Activated B cell treated with CpG ODN at 0.5 μM for 24 hours (primary cell): ENCODE data around the gene GPC1. TPM values are rescaled to one million over a fixed set of nuclear protein-coding genes. Genes with fewer than 3 reads are reported as not detected.
A peak's percentile ranks its signal among the peaks of the same experiment; 100 is the strongest.

Experiments used
- ATAC-seq: fragments of 200-7000 bp; cut with Tn5 transposase; one replicate; pipeline ENCODE4 v1.10.0; 2021; ENCODE audit warnings: low read depth, mild to moderate bottlenecking, moderate library complexity
- CTCF ChIA-PET: fragments of 350-600 bp; sonication (Branson Sonifier 250); formaldehyde crosslinking; loops from one replicate; lab custom pipeline; 2021; ENCODE audit warnings: antibody characterized with exemption; lab: Charles Lee
- POLR2A ChIA-PET: fragments of 350-600 bp; sonication (Branson Sonifier 250); formaldehyde crosslinking; loops from one replicate; lab custom pipeline; 2021; ENCODE audit warnings: antibody characterized with exemption; lab: Charles Lee
- DNase-seq: peaks from one replicate; pipeline ENCODE4 v3.0.0; 2022
- H3K27ac Mint-ChIP-seq: one replicate; pipeline ENCODE4 v1.8.0; 2020; ENCODE audit warnings: mixed read lengths
- H3K27me3 Mint-ChIP-seq: one replicate; pipeline ENCODE4 v1.8.0; 2021; ENCODE audit warnings: mixed read lengths
- H3K36me3 Mint-ChIP-seq: one replicate; pipeline ENCODE4 v1.8.0; 2021; ENCODE audit warnings: low read depth, mixed read lengths
- H3K4me1 Mint-ChIP-seq: one replicate; pipeline ENCODE4 v1.8.0; 2021; ENCODE audit warnings: mixed read lengths
- H3K4me3 Mint-ChIP-seq: one replicate; pipeline ENCODE4 v1.8.0; 2020; ENCODE audit warnings: mild to moderate bottlenecking, mixed read lengths
- H3K9me3 Mint-ChIP-seq: one replicate; pipeline ENCODE4 v1.8.0; 2020; ENCODE audit warnings: mixed read lengths
- CTCF ChIP-seq: fragments of 200-600 bp; IDR thresholded peaks from one replicate; pipeline ENCODE4 v1.8.0; 2022; ENCODE audit warnings: antibody characterized with exemption, mild to moderate bottlenecking
- intact Hi-C: fragments of 100-400 bp; cut with micrococcal nuclease; formaldehyde crosslinking; loops from one replicate; pipeline ENCODE4 v1.15.1; 2024
- total RNA-seq: library from RNA; stranded (reverse); gene quantifications from 2 replicates; pipeline ENCODE4 v1.2.3, GENCODE V29; 2022

Gene GPC1
- total RNA-seq, 1 donor from 2014 or later = 1.9 TPM

- H3K27ac Mint-ChIP-seq = no peak overlapping the region
- no peaks in the 10 kb centered on the region for H3K4me1 Mint-ChIP-seq
- peak; percentile 3 for DNase-seq
- no peak for ATAC-seq
- peaks cover 5% of the 10 kb centered on the region for H3K27me3 Mint-ChIP-seq
- H3K9me3 Mint-ChIP-seq = no peaks in the 10 kb centered on the region
- no peak for TF ChIP-seq CTCF
- H3K36me3 Mint-ChIP-seq = no peaks in the 10 kb centered on the region
- ChIA-PET CTCF (no interaction called here), POLR2A (no interaction called here)
- no peak overlapping the region for H3K4me3 Mint-ChIP-seq
- intact Hi-C loops = no loop called here
Observed at GRCh38 chr2:240405133-240405532, 30.3 kb upstream of the GPC1 start.

- H3K9me3 Mint-ChIP-seq = no peaks in the 10 kb centered on the region
- H3K4me3 Mint-ChIP-seq = no peak overlapping the region
- no peaks in the 10 kb centered on the region for H3K36me3 Mint-ChIP-seq
- H3K27ac Mint-ChIP-seq = no peak overlapping the region
- intact Hi-C loops = no loop called here
- H3K27me3 Mint-ChIP-seq = peaks cover 7% of the 10 kb centered on the region
- ATAC-seq = no peak
- POLR2A ChIA-PET = no interaction called here
- TF ChIP-seq CTCF = no peak
- no peaks in the 10 kb centered on the region for H3K4me1 Mint-ChIP-seq
- CTCF ChIA-PET = no interaction called here
- DNase-seq = no peak
Observed at GRCh38 chr2:240405684-240406313, 29.7 kb upstream of the GPC1 start.

GRCh38 chr2:240407090-240407489, 28.4 kb upstream of the GPC1 start:
- intact Hi-C loops = no loop called here
- no peak for TF ChIP-seq CTCF
- POLR2A ChIA-PET = no interaction called here

GRCh38 chr2:240410004-240410403, 25.5 kb upstream of the GPC1 start:
- DNase-seq = no peak
- Mint-ChIP-seq H3K4me3 (no peak overlapping the region), H3K36me3 (no peaks in the 10 kb centered on the region), H3K27ac (no peak overlapping the region), H3K9me3 (no peaks in the 10 kb centered on the region), H3K4me1 (no peaks in the 10 kb centered on the region), H3K27me3 (peaks cover 5% of the 10 kb centered on the region)
- ATAC-seq = no peak
- no peak for TF ChIP-seq CTCF
- intact Hi-C loops = no loop called here
- ChIA-PET CTCF (no interaction called here), POLR2A (no interaction called here)

More at GRCh38 chr2:240407090-240407489, 28.4 kb upstream of the GPC1 start:
- peaks cover 7% of the 10 kb centered on the region for H3K27me3 Mint-ChIP-seq
- DNase-seq (no peak), ATAC-seq (no peak)
- no peaks in the 10 kb centered on the region for H3K36me3 Mint-ChIP-seq
- H3K27ac Mint-ChIP-seq = no peak overlapping the region
- H3K9me3 Mint-ChIP-seq = no peaks in the 10 kb centered on the region
- H3K4me3 Mint-ChIP-seq = no peak overlapping the region
- no peaks in the 10 kb centered on the region for H3K4me1 Mint-ChIP-seq
- CTCF ChIA-PET = no interaction called here

- Mint-ChIP-seq H3K4me3 (no peak overlapping the region), H3K9me3 (no peaks in the 10 kb centered on the region), H3K4me1 (no peaks in the 10 kb centered on the region), H3K27ac (no peak overlapping the region), H3K27me3 (peaks cover 5% of the 10 kb centered on the region), H3K36me3 (no peaks in the 10 kb centered on the region)
- TF ChIP-seq CTCF = no peak
- no peak for DNase-seq
- POLR2A ChIA-PET = no interaction called here
- intact Hi-C loops = no loop called here
- CTCF ChIA-PET = no interaction called here
- ATAC-seq = no peak
Observed at GRCh38 chr2:240410808-240411207, 24.7 kb upstream of the GPC1 start.
